GM19193 (cell line): ENCODE measurements around the gene CCHCR1.

ENCODE experiments used
- POLR2A ChIP-seq: IDR thresholded peaks from 4 replicates; pipeline ENCODE4 v1.6.1; 2011; ENCODE audit not compliant: insufficient read depth, insufficient read length; ENCODE audit errors: extremely low read depth

The CCHCR1 gene

GRCh38 chr6:31162463-31163165, 5.0 kb upstream of the CCHCR1 start:
- no peak for TF ChIP-seq POLR2A

GRCh38 chr6:31161216-31162126, 3.9 kb upstream of the CCHCR1 start:
- TF ChIP-seq POLR2A, result no peak

GRCh38 chr6:31158863-31159855, 1.6 kb upstream of the CCHCR1 start:
- peak; percentile 23 for TF ChIP-seq POLR2A

GRCh38 chr6:31158140-31158862, 699 bp upstream of the CCHCR1 start, which contains the start of gene TCF19:
Gene TCF19, plus strand, starts transcription at chr6:31158589. Its CDS starts 881 bp downstream, at chr6:31159470.
- peak; percentile 53 for TF ChIP-seq POLR2A

- TF ChIP-seq POLR2A, result no peak
Measured at GRCh38 chr6:31156641-31157040, 961 bp downstream of the CCHCR1 start.

- no peak for TF ChIP-seq POLR2A
Measured at GRCh38 chr6:31154436-31154835, 3.2 kb downstream of the CCHCR1 start.

- TF ChIP-seq POLR2A, result no peak
Measured at GRCh38 chr6:31152781-31153180, 4.8 kb downstream of the CCHCR1 start.

- TF ChIP-seq POLR2A, result no peak
Measured at GRCh38 chr6:31149827-31150447, 7.7 kb downstream of the CCHCR1 start.

GRCh38 chr6:31145386-31145785, 12.2 kb downstream of the CCHCR1 start:
- TF ChIP-seq POLR2A, result no peak

- TF ChIP-seq POLR2A, result no peak
Measured at GRCh38 chr6:31144970-31145340, 12.6 kb downstream of the CCHCR1 start.

- no peak for TF ChIP-seq POLR2A
Measured at GRCh38 chr6:31144296-31144969, 13.2 kb downstream of the CCHCR1 start.

GRCh38 chr6:31143148-31143547, 14.5 kb downstream of the CCHCR1 start:
- TF ChIP-seq POLR2A, result no peak

- no peak for TF ChIP-seq POLR2A
Measured at GRCh38 chr6:31142361-31142761, 15.2 kb downstream of the CCHCR1 start.
